GM18861 (cell line): ENCODE data around the gene SMARCC2.
"Not testable (repeated sequence)": the region's sequence is repeated elsewhere in the genome, so short reads cannot be mapped to it uniquely, and the experiment has no call there.

ENCODE experiments used
- ATAC-seq: cut with Tn5 transposase; IDR thresholded peaks from one replicate; pipeline ENCODE4 v1.9.1; 2021; ENCODE audit not compliant: unreplicated experiment

The SMARCC2 gene

DNA sequence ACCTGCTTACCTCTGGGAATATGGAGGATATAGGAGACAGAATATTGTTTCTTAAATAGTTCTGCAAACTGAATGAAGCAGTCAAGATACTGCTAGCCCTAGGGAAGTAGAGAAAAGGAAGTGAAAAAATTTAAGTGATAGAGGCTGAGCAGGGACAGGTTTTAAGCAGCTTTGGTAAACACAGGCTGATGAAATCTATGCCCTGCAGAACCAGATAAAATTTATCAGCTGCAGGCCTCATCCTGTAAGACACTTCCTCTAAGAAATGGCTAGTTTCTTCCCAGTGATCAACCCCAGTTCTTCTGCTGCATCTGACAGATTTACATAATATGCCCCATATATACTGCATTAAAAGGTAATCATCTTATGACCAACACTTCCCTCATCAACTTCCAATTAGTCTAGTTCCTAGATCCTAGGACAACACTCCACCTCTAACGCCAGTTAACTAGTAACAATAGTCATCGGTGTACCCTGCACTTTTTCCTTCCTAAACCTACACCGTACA, 62.5 kb downstream of the SMARCC2 start:
- ATAC-seq, result no peak

DNA sequence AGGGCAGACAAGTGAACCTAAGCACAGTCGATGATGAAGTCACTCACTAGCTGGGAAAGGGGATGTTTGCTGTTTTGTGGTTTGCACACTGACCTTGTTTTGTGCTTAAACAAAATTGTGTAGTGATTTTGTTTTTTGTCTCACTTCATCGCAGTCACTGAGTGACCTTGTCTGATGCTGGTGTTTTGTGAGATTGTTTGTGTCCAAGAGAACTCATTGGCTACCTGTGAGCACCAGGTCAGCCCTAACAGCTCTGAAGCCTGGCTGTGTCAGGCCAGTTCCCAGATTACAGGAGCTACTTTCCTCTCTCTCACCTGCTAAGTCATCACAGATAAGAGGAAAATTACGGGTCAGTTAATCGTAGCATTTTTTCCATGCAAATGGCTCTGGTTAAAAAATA, 65.2 kb downstream of the SMARCC2 start:
- ATAC-seq, result no peak

DNA sequence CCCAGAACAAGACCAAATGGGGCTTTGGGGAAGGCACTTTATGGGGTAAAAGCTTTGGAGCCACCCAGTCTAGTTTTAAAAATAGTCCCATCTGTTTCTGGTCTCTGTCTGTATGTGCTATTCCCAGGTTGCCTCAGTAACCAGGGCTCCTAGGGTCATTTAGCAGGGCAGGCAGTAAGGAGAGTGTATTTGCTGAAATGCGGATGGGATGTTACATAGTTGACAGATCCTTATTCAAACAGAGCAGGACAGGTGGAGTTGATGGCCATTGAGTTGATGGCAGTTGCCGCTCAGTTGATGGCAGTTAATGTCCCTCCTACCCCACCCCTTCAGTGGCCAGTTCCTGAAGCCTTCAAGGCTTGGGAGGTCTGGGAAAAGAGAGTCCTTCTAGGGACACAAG, 66.6 kb downstream of the SMARCC2 start:
- no peak for ATAC-seq

DNA sequence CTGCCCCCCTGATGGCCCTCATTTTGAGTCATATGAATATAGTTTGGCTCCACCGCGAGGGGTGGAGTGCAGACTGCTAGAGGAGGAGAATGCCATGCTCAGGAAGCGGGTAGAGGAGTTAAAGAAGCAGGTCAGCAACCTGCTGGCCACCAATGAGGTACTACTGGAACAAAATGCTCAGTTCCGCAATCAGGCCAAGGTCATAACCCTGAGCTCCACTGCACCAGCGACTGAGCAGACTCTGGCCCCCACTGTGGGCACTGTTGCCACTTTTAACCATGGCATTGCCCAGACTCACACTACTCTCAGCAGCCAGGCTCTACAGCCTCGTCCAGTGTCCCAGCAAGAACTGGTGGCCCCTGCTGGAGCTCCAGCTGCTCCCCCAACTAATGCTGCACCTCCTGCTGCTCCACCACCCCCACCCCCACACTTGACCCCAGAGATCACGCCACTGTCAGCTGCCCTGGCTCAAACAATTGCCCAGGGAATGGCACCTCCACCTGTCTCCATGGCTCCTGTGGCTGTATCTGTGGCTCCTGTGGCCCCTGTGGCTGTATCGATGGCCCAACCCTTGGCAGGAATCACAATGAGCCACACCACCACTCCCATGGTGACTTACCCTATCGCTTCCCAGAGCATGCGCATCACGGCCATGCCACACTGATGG, 67.9 kb downstream of the SMARCC2 start:
- ATAC-seq, result no peak

DNA sequence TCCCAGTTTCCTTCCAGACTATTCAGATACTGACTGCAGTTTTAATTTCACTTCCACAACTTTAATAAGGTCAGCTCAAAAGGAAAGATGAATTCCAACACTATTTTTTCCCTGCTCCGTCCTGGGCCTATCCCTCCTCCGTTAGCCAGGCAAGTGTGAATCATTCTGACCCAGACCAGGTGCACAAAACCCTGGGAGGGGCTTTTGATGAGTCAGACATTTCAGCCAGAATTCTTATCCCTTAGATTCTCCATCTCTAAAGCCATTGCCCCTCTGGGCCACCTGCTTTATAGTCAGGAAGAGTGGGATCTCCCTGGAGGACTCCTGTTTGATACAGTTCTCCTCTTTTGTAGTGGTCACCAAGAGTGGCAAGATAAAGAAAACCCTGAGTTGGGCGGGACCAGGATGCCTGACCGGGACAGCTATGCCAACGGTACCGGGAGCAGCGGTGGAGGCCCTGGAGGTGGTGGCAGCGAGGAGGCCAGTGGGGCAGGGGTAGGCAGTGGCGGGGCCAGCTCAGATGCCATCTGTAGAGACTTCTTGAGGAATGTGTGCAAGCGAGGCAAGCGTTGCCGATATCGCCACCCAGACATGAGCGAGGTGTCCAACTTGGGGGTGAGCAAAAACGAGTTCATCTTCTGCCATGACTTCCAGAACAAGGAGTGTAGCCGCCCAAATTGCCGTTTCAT, 69.0 kb downstream of the SMARCC2 start:
- no peak for ATAC-seq

DNA sequence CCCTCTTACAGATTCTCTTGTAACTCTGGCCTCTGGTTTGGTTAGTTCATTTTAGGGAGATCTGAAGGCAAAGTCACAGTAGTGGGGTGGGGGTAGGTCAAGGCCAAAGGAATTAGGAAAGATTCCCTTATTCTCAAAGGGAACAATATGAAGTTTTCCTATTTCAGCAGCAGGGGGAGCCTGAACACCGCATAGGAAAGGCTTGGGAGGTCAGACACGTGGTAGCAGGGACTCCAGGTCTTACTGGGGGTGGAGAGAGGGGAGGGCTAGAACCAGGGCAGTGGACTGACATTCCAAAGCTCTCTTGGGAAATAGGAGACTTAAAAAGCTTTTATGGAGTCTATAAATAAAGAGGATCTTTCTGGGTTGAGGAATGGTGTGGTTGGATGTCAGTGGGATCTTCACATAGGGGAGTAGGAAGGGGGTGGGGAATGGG, 69.9 kb downstream of the SMARCC2 start:
- no peak for ATAC-seq

DNA sequence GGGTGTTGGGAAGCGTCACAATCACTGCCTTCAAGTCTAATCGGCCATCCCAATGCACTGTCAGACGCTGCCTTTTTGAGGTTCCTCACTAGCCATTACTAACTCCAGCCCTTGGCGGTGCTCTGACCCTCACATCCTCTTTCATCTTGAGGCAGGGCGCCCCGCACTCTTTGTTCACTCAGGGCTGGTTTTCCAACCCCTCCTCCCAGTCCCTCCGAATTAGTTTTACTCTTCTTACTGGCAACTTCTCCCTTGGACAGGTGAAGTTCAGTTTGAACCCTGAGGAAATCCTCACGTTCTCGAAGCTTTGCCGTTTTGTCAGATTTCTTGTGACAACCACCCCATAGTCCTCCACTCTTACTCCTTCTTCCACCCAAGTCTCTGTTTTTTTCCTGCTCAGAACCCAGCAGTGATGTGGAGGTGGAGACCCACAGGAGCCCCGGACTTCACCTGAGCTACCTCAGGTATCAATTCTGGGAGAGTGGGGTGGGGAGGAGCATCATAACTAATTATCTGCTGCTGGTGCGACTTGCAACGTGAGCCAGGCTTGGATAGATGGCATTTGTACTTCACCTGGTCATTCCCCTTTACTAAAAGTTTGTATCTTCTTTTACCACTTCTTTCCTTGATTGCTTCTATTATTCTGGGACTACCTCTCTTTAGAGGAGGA, 70.5 kb downstream of the SMARCC2 start:
- no peak for ATAC-seq

DNA sequence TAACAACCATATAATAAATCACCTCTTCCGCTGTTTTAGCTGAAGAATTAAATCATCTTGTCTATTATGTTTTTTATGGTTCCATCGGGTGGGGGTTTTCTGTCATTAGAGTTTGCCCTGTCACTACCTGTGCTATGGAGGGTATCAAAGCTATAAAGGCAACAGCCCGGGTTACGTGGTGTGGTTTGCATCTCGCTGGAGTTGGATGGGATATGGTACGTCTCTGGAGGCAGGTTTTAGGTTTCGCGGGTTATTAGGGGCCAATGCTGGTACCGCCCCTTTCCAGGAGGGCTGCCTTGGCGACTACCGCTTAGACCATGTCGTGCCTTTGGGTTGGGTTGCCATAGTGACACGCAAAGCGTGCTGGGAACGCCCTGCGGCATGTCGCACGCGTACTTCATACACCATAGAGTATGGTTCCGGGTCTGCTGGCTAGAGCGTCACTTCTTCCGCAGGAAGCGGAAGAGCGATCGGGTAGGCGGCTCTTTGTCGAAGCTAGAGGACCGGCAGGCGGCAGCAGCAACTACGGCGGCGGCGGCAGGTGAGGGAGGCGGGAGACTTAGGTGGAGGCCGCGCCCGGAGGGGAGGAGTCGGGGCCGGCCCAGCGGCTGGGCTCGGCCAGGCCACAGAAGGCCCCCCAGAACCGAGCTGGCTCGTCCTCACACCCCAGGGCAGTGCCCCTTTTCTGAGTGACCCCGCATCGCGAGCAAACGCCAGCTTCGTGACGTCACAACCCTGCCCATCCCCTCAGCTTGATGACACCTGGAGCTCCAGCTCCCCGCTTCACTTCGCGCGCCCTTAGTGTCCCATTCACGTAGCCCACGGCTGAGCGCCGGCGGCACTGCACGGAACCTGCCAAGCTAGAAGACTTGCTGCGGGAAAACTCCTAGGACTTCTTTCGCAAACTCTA, 71.2 kb downstream of the SMARCC2 start, which contains the start of gene ZC3H10:
TSS of gene ZC3H10 (plus strand) at position 489 of the 910 bp plus-strand sequence. CDS start 2,297 bp downstream, outside the sequence.
- peak; percentile 86 for ATAC-seq

DNA sequence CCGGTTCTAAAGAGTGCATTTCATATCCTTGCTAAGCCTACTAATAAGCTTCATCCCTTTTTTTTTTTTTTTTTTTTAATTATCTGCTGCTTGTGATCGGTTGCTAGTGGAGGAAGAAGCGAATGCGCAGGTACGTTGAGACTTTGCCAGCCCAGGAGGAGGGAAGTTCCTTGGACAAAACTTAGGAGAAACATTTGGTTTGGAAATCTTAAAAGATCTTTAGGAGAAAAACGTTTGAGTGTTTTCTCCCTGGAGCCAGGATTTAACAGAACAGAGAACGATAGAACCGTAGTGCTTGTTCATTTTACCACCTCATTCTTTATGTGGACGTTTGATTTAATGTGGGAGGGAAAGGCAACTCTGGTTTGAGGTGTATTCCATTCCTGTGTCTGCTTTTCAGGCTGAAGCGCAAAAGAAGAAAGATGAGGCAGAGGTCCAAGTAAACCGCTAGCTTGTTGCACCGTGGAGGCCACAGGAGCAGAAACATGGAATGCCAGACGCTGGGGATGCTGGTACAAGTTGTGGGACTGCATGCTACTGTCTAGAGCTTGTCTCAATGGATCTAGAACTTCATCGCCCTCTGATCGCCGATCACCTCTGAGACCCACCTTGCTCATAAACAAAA, 72.1 kb downstream of the SMARCC2 start:
- not testable (repeated sequence) for ATAC-seq

DNA sequence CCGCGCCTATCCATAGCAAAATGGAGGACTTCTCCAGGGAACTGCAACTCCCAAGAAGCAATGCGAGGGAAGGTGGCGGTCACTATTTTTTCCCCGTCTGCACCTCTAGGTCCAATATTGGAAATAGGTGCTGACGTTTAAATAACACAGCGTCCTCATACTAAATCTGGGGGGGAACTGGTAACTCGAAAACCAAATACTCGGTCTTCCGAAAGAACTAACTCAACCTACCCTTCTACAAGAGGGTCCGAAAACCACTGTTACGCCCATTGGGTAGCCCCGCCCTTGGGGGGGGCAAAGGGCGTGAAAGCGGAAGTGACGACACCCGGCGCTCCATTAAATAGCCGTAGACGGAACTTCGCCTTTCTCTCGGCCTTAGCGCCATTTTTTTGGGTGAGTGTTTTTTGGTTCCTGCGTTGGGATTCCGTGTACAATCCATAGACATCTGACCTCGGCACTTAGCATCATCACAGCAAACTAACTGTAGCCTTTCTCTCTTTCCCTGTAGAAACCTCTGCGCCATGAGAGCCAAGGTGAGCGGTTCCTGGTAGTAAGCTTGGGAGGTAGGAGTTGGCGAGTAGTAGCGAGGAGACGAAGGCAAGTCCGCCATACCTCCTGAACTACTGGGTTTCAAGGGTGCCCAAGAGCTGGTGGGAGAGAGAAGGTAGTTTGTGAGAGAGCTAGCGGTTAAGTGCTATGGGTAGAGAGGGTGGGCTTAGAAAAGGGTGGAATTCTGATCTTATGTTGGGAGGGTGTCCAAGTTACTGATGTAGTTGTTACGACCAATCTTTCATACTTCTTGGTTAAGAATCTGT, 72.8 kb downstream of the SMARCC2 start, which contains the start of gene RPL41:
TSS of gene RPL41 (plus strand) at position 367 of the 815 bp plus-strand sequence.
- peak; percentile 34 for ATAC-seq

DNA sequence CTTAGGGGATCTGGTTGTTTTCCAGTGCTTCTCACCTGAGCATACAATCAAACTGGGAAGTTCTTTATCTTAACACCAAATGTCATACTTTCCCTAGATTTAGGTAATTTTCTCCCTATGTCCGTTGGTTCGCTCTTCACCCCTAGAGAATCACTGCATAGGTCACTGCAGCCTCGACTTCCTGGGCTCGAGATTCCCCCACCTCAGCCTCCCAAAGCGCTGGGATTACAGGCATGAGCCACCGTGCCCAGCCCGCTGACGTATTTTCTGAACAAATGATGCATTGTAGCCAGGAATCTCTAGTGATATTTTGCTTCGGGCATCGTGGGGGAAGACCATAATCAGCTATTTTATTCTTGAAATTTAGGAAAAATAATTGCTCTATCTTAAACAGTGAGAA, 74.0 kb downstream of the SMARCC2 start:
- no peak for ATAC-seq

DNA sequence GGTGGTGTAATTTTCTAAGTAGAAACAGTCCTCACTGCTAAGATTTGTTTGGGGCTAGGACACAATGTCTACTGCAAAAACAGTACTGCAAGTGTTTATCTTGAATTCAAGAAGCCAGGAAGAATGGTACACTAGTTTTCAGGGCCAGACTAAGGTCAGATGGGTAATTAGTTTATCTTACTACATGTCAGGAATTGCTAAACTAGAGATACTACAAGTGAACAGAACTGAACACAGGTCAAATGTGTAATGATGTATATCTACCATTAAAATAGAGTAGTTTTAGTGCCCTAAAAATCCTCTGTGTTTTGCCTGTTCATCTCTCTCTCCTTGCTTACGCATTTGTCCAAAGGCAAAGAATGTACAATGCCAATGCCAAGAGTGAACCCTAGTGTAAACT, 75.2 kb downstream of the SMARCC2 start:
- no peak for ATAC-seq
